Activated B cell treated with CpG ODN at 0.5 μM for 24 hours (primary cell): ENCODE measurements around the gene TAF6L. TPM values are rescaled to one million over a fixed set of nuclear protein-coding genes. Genes with fewer than 3 reads are reported as not detected.
"Not testable (repeated sequence)": the region's sequence is repeated elsewhere in the genome, so short reads cannot be mapped to it uniquely, and the experiment has no call there.

Experiments used
- ATAC-seq: fragments of 200-7000 bp; cut with Tn5 transposase; one replicate; pipeline ENCODE4 v1.10.0; 2021; ENCODE audit warnings: low read depth, mild to moderate bottlenecking, moderate library complexity
- CTCF ChIA-PET: fragments of 350-600 bp; sonication (Branson Sonifier 250); formaldehyde crosslinking; loops from one replicate; lab custom pipeline; 2021; ENCODE audit warnings: antibody characterized with exemption; lab: Charles Lee
- POLR2A ChIA-PET: fragments of 350-600 bp; sonication (Branson Sonifier 250); formaldehyde crosslinking; loops from one replicate; lab custom pipeline; 2021; ENCODE audit warnings: antibody characterized with exemption; lab: Charles Lee
- DNase-seq: peaks from one replicate; pipeline ENCODE4 v3.0.0; 2022
- H3K27ac Mint-ChIP-seq: one replicate; pipeline ENCODE4 v1.8.0; 2020; ENCODE audit warnings: mixed read lengths
- H3K27me3 Mint-ChIP-seq: one replicate; pipeline ENCODE4 v1.8.0; 2021; ENCODE audit warnings: mixed read lengths
- H3K36me3 Mint-ChIP-seq: one replicate; pipeline ENCODE4 v1.8.0; 2021; ENCODE audit warnings: low read depth, mixed read lengths
- H3K4me1 Mint-ChIP-seq: one replicate; pipeline ENCODE4 v1.8.0; 2021; ENCODE audit warnings: mixed read lengths
- H3K4me3 Mint-ChIP-seq: one replicate; pipeline ENCODE4 v1.8.0; 2020; ENCODE audit warnings: mild to moderate bottlenecking, mixed read lengths
- H3K9me3 Mint-ChIP-seq: one replicate; pipeline ENCODE4 v1.8.0; 2020; ENCODE audit warnings: mixed read lengths
- intact Hi-C: fragments of 100-400 bp; cut with micrococcal nuclease; formaldehyde crosslinking; loops from one replicate; pipeline ENCODE4 v1.15.1; 2024
- total RNA-seq: library from RNA; stranded (reverse); gene quantifications from 2 replicates; pipeline ENCODE4 v1.2.3, GENCODE V29; 2022
- TF ChIP-seq, protein P1 (sequence below): fragments of 200-600 bp; IDR thresholded peaks from one replicate; pipeline ENCODE4 v1.8.0; 2022; ENCODE audit warnings: antibody characterized with exemption, mild to moderate bottlenecking

Gene TAF6L
- total RNA-seq, 1 donor from 2014 or later: 38.6 TPM

DNA sequence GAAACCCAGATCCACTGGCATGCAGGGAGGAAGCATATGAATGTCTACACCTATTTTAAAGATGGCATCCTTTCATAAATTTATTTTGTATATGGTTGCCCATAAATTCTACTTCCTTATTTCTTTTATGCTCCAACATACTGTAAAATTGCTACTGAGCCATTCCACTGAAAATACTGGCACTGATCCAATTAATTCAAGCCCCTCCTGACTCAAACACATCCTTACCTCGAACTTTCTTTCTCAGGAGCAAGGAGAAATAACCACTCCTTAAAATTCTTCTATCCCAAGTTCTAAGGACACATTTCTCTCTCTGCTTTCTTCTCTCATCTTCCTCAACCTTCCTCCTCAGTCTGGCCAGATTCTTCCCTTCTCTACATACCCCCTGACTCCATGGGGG lies 39.6 kb downstream of the TAF6L start:
- Mint-ChIP-seq H3K9me3 (no peaks in the 10 kb centered on the region), H3K27ac (peak overlapping the region; percentile 26), H3K4me1 (peaks cover 10% of the 10 kb centered on the region), H3K36me3 (peaks cover 20% of the 10 kb centered on the region), H3K4me3 (no peak overlapping the region), H3K27me3 (no peaks in the 10 kb centered on the region)
- ChIA-PET CTCF (no interaction called here), POLR2A (interaction anchor here (0.5 to 3.3 kb wide), 2 partner anchors 21 to 54 kb away, joined by 3 to 16 read pairs; partner anchors contain the start of gene STX5)
- intact Hi-C loops: no loop called here
- DNase-seq: no peak
- no peak for ATAC-seq
- TF ChIP-seq, protein P1, sequence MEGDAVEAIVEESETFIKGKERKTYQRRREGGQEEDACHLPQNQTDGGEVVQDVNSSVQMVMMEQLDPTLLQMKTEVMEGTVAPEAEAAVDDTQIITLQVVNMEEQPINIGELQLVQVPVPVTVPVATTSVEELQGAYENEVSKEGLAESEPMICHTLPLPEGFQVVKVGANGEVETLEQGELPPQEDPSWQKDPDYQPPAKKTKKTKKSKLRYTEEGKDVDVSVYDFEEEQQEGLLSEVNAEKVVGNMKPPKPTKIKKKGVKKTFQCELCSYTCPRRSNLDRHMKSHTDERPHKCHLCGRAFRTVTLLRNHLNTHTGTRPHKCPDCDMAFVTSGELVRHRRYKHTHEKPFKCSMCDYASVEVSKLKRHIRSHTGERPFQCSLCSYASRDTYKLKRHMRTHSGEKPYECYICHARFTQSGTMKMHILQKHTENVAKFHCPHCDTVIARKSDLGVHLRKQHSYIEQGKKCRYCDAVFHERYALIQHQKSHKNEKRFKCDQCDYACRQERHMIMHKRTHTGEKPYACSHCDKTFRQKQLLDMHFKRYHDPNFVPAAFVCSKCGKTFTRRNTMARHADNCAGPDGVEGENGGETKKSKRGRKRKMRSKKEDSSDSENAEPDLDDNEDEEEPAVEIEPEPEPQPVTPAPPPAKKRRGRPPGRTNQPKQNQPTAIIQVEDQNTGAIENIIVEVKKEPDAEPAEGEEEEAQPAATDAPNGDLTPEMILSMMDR: no peak

DNA sequence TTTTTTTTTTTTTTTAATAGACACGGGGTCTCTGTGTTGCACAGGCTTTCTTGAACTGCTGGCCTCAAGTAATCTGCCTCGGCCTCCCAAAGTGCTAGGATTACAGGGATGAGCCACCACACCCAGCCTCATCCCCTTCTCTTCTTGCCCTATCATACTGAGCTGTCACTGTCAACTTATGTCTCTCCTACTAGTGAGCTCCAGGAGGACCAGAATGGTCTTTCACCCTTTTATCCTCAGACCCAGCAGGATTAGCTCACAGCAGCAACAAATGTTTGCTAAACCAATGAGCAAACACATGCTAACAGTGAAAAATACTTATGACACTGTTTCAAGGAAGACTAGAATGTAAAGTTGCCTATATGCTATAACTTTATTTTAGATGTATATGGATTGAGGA lies 40.5 kb downstream of the TAF6L start:
- DNase-seq: no peak
- intact Hi-C loops: no loop called here
- H3K9me3 Mint-ChIP-seq: no peaks in the 10 kb centered on the region
- H3K27me3 Mint-ChIP-seq: no peaks in the 10 kb centered on the region
- TF ChIP-seq, protein P1: no peak
- peaks cover 2% of the 10 kb centered on the region for H3K4me1 Mint-ChIP-seq
- no peak overlapping the region for H3K4me3 Mint-ChIP-seq
- ChIA-PET POLR2A (interaction anchor here (0.7 to 3.3 kb wide), 4 partner anchors 20 to 105 kb away, joined by 3 to 16 read pairs (median 6); partner anchors contain the start of gene STX5), CTCF (no interaction called here)
- H3K36me3 Mint-ChIP-seq: peaks cover 27% of the 10 kb centered on the region
- no peak for ATAC-seq
- H3K27ac Mint-ChIP-seq: no peak overlapping the region

DNA sequence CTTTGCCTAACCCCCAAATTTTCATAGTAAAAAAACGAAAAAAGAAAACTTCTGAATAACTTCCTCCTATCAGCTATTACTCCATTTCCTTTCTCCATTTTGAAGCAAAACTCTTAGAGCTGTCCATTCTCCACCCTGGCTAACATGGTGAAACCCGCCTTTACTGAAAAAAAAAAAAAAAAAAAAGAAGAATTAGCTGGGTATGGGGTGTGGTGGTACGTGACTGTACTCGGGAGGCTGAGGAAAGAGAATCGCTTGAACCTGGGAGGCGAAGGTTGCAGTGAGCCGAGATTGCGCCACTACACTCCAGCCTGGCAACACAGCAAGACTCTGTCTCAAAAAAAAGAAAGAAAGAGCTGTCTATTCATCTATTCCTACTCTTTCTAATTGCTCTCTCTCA lies 45.4 kb downstream of the TAF6L start:
- peaks cover 56% of the 10 kb centered on the region for H3K36me3 Mint-ChIP-seq
- no peak overlapping the region for H3K4me3 Mint-ChIP-seq
- H3K4me1 Mint-ChIP-seq: no peaks in the 10 kb centered on the region
- no peak overlapping the region for H3K27ac Mint-ChIP-seq
- no peaks in the 10 kb centered on the region for H3K27me3 Mint-ChIP-seq
- intact Hi-C loops: no loop called here
- ChIA-PET CTCF (no interaction called here), POLR2A (interaction anchor here (0.6 to 1.4 kb wide), 12 partner anchors 12 to 997 kb away, joined by 3 to 14 read pairs (median 5); partner anchors contain the start of genes SLC3A2, STX5, TMEM179B and WDR74)
- no peak for DNase-seq
- no peaks in the 10 kb centered on the region for H3K9me3 Mint-ChIP-seq
- ATAC-seq: no peak
- TF ChIP-seq, protein P1: no peak

DNA sequence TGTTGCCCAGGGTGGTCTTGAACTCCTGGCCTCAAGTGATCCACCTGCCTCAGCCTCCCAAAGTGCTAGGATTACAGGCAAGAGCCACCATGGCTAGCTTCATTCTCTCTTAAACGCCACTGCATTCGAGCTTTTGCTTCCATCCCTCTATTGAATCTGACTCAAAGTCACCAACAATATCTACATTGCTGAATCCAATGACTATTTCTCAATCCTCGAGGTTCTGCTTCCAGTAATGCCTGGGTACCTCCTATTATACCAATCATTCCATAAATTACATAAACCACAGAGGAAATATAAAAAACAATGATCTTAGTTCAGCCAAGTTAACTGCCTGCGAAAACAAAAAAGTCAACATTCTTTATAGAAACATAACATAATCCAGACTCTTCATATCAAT lies 45.9 kb downstream of the TAF6L start:
- Mint-ChIP-seq H3K27me3 (no peaks in the 10 kb centered on the region), H3K4me1 (no peaks in the 10 kb centered on the region), H3K9me3 (no peaks in the 10 kb centered on the region), H3K36me3 (peaks cover 58% of the 10 kb centered on the region), H3K4me3 (no peak overlapping the region), H3K27ac (no peak overlapping the region)
- TF ChIP-seq, protein P1: no peak
- ATAC-seq (no peak), DNase-seq (no peak)
- POLR2A ChIA-PET: interaction anchor here (1.0 to 1.4 kb wide), 4 partner anchors 12 to 64 kb away, joined by 3 to 14 read pairs (median 7); partner anchors contain the start of genes SLC3A2 and STX5
- intact Hi-C loops: no loop called here
- CTCF ChIA-PET: no interaction called here

DNA sequence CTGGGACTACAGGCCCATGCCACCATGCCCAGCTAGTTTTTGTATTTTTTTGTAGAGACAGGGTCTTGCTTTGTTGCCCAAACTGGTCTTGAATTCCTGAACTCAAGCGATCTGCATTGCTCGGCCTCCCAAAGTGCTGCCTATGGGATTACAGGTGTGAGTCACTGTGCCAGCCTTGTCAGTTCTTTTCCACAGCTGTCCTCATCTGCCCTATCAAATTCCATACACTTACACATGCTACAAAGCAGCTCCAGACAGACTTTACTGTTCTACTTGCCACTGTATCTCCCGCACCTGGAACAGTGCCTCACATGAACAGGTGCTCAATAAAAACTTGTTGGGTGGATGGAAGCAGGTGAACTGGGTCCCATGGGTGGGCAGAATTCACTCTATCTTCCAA lies 52.5 kb downstream of the TAF6L start:
- TF ChIP-seq, protein P1: no peak
- no peaks in the 10 kb centered on the region for H3K27me3 Mint-ChIP-seq
- intact Hi-C loops: no loop called here
- ATAC-seq: no peak
- H3K4me3 Mint-ChIP-seq: no peak overlapping the region
- peaks cover 79% of the 10 kb centered on the region for H3K36me3 Mint-ChIP-seq
- H3K27ac Mint-ChIP-seq: no peak overlapping the region
- no peaks in the 10 kb centered on the region for H3K9me3 Mint-ChIP-seq
- POLR2A ChIA-PET: interaction anchor here (0.5 to 1.5 kb wide), 7 partner anchors 11 to 1064 kb away, joined by 3 to 5 read pairs (median 4); partner anchors contain the start of gene TMEM179B
- CTCF ChIA-PET: no interaction called here
- no peak for DNase-seq
- peaks cover 3% of the 10 kb centered on the region for H3K4me1 Mint-ChIP-seq

DNA sequence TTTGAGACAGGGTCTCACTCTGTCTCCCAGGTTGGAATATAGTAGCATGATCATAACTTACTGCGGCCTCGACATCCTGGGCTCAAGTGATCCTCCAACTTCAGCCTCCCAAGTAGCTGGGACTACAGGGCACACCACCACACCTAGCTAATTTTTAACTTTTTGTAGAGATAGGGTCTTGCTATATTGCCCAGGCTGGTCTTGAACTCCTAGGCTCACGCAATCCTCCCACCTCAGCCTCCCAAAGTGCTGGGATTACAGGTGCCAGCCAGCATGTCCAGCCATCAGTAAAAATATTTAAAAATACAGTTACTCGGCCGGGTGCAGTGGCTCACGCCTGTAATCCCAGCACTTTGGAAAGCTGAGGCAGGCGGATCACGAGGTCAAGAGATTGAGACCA lies 56.9 kb downstream of the TAF6L start:
- POLR2A ChIA-PET: interaction anchor here (1.7 to 5.0 kb wide), 3 partner anchors 12 to 23 kb away, joined by 8 to 59 read pairs (median 28); partner anchors contain the start of genes NXF1 and WDR74
- H3K36me3 Mint-ChIP-seq: peaks cover 69% of the 10 kb centered on the region
- CTCF ChIA-PET: interaction anchor here (1.4 kb wide), 1 partner anchor 42 kb away, joined by 4 read pairs; no protein-coding TSS in a partner anchor
- intact Hi-C loops, DNase-seq, H3K27ac Mint-ChIP-seq, H3K9me3 Mint-ChIP-seq, ATAC-seq, H3K27me3 Mint-ChIP-seq, H3K4me3 Mint-ChIP-seq: not testable (repeated sequence)
- peaks cover 31% of the 10 kb centered on the region for H3K4me1 Mint-ChIP-seq
